ENCODE results near the gene FOXP2.
"Not testable (repeated sequence)": the region's sequence is repeated elsewhere in the genome, so short reads cannot be mapped to it uniquely, and the experiment has no call there.

Gene FOXP2

DNA sequence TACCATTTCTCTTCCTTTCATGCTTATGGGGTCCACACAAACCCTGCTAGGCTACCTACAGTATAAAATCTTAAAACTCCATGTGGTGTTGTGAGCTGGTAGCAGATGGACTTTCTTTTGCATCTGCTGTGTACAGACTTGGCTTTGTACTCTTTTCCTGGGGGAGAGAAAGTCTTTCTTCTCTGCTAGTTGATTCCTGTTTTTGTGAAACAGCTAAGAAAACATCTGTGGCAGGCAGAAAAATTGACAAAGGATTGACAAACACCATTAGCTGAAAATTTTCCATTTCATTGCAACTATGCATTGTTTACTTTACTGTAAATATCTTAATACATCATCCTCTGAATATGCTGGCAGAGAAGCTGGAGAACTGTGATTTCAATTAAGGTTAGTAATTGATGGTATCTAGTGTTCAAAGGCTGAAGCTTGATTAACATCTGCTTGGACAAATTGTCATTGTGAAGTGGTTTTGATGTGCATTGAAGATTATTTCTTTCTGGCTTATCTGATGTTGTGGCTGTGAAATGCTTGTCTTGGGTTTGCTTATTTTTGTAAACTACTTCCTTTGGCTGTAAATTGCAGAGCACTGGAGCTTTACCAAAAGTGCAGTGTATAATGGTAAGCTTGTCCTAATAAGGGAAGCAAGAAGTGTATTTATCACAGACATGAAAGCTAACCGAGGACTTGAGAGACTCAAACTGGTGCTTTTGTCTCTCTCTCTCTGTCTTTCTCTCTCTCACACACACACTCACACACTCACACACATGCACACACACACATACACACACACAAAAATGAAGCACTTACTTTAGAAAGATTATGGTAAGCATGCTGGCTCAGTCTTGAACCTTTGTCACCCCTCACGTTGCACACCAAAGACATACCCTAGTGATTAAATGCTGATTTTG is at the start of gene FOXP2:
Gene FOXP2, plus strand, starts transcription at position 660 of the 908 bp plus-strand sequence. CDS start 11,697 bp downstream, outside the sequence.
- no peak for DNase-seq (ENCODE audit: low read depth, low spot score)

DNA sequence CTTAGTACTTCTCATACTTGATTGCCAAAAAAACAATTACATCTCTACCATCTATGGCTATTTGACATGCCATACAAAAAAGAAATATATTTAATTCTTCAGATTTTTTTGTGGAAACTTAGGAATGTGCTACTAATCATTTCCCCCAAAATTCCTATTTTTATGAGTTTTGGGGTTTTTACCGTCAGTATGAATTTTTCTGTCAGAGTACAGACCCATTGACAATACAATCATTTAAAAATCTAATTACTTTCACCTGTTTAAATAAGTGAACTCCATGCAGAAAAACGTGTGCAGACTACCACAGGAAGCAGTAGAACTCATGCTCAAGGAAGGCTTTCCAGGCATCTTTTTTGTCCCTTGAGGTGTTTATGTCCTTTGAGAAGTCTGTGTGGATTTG is 48.8 kb upstream of the FOXP2 start:
- no peak for DNase-seq (ENCODE audit: low read depth, low spot score)

DNA sequence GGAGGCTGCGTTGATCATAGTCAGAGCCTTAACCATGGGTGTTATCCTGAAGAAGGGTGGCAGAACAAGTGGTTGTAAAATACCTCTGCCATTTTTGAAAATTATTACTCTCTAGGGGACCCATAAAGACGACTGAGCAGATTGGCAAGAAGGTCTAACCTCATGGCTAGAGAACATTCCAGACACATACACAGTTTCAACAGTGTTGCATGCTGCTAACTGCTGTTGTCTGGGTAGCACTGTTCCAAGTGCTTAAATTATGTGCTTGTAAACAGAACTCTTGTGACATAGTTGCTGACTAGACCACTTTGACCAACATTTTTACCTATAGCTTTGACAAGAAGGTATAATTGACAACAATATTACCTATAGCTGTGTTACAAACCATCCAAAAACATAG is 46.1 kb upstream of the FOXP2 start:
- no peak for DNase-seq (ENCODE audit: low read depth, low spot score)

DNA sequence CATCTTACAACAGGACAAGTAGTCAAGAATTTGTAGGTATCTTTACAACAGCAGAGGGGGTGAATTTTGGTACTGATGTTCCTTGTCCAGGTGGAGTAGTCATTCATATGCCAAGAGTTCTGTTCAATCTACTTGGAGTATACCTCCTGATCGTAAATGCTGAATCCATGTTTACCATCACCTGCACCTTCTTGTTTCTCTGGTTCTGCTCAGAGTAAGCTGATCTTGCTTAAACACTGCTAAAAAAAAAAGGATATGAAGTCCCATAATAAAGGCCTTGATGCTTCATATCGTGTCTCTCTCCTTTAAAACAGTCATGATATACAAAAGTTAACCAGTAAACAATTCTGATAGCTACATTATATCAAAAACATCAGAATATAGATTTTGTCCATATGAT is 45.3 kb upstream of the FOXP2 start:
- no peak for DNase-seq (ENCODE audit: low read depth, low spot score)

DNA sequence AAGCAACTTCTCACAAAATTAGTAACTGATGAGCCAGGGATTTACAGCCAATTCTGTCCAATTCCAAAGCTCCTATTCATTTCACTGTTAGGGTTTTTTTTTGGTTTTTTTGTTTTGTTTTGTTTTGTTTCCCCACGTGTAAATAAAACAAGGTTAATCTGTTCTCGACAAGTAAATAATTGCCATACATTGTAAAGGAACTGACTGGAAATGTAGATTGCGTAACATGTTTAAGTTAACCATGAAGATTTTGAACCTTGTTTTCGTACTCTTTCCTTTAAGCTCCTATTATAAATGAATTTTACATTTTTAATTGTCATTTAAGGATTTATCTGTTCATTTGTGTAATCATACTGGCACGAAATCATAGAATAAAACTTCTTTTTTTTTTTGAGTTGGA is 42.0 kb upstream of the FOXP2 start:
- no peak for DNase-seq (ENCODE audit: low read depth, low spot score)

DNA sequence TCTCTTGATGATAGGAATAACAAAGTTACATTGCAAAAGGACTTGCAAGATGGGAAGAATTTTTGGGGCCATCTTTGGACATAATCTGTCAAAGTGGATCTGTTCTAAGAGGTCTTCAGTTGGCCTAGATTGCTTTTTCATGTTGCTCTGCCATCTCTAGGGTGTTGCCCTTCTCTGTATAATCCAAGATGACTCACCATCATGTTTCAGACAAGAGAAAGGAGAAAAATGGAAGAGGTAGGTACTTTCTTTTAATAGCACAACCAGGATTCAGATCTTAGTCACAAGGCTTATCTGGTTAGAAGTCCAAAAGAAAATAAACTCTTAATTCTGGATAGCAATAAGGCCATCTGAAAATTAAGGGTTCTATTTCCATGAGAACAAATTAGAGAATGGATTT is 38.7 kb upstream of the FOXP2 start:
- no peak for DNase-seq (ENCODE audit: low read depth, low spot score)

DNA sequence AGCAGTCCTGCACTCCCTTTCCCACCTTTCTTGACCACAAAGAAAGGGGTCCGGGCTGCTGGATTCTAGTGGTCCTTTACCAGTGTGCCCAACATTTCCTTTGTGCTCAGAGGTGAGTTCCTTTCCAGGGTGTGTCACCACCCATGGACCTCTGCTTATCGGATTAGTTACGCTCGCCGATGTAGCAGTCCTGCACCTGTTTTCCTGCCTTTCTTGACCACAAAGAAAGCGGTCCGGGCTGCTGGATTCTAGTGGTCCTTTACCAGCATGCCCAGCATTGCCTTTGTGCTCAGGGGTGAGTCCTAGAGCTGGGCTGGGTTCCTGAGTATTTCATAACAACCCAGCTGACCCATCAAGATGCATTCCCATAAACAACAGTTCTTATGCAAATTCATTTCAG is 30.7 kb upstream of the FOXP2 start:
- not testable (repeated sequence) for DNase-seq (ENCODE audit: low read depth, low spot score)

DNA sequence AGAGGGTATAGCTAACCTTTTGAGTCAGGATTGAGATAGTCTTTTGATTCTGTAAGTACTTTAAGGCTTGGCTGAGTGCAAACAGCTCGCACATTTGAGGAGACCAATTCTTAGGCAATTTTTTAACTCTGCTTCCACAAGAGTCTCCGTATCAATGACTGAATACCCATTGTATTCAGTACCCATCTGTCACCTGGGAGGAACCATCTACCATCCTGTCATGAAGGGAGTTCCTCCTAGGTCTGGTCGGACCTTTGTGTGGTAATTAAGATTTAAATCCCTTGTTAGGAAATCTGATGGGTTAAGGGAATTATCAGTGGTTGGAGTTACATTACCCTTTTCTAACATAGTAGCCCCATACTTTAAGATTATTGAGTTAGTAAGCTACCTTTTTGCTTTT is 30.3 kb upstream of the FOXP2 start:
- not testable (repeated sequence) for DNase-seq (ENCODE audit: low read depth, low spot score)

DNA sequence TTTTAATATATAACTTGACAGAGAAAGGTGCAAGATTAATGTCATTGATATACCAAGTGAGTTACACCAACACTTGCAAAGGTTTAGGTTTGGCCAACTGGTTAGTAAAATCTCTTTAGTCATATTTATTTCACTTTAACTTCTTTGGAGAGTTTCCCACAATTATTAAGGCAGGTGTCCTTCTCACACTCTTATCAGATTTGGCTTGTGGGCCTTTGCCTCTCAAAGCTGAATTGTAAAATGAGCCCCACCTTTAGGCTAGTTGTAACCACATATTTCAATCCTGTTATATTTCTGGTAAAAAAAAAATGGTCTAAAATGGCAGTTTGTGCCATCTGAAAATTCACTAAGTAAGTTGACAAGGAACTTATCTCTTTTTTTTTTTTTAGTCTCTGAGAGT is 26.6 kb upstream of the FOXP2 start:
- no peak for DNase-seq (ENCODE audit: low read depth, low spot score)

DNA sequence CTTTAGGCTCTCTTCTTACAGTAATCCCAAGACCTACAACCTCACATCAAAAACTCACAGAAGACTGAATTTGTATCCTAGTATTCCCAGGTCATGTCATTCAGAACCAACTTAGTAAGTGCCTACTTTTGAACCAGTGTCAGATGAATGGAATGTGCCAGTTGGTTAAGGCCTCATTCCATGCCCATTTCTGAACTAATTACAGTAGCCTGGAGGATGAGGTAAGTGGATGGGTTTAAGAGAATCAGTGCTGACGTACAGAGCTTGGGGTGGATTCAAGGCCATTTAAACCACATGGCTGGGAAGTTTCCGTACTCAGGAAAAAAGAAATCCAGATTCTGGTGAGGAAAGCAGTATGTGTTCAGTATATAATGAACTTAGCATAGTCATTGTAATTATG is 21.9 kb upstream of the FOXP2 start:
- DNase-seq (ENCODE audit: low read depth, low spot score) = no peak

DNA sequence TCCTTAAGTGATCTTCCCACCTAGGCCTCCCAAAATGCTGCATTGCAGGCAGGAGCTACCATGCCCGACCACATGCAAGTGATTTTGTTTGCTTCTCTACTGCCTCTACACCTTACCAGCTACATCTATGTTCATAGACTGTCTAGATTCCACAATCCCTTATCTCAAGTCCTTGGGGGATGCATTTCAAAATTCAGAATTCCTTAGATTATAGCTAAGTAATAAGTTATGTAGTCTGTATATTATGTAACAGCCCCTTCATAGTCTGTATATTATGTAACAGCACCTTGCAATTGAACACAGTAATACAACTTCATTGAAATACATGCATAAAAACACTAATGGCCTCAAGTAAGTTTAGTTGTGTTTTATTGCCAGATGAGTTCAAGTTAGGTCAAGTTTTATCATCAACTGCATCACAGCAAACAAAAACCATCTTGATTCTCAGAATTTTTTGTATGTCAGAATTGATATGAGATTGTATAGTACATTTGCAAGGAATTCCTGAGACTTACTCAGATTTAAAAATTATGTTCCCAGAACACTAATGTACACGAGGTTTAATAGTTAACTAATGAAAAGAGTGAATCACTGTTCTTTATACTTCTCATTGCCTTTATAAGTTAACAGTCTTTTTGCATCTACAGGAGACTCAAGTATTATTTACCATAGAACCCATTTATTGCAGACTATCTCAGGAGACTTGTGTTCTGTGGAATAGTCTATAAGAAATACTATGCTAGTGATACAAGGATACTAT is 11.6 kb upstream of the FOXP2 start:
- no peak for DNase-seq (ENCODE audit: low read depth, low spot score)

DNA sequence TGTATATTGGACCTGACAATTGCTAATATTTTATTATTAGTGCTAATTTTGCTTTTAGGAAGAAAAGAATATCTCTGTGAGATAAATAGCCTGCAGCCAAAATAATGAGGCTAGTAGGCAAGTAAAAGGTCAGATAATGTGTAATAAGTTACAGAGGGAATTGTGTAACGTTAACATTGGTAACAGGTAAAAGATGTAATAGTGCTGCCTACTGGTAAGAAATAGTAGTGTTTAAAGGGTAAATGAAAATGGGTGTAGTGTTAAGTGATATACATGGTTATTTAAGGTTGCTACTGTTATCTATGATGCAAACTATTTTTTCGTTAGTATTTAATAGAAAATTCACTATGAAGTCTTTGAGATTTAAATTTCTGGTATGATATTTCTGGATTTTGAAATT is 9.2 kb upstream of the FOXP2 start:
- no peak for DNase-seq (ENCODE audit: low read depth, low spot score)

DNA sequence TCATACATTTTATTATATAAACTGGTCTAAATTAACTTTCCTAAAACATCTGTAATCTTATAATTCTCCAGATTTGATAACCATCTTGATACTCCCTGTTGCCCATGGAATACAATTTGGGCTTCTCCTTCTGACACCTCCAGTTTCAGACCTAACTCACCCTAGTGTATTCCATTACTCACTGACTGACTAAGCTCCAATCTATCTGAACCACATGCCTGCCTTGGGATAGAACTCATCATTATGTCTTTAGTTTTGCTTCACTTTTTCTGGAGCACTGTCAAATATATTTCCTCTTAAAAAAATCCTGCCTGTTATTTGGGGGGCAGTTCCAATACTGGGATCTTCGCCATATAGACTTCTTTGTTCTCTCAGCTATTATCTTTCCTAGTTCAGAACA is 4.9 kb upstream of the FOXP2 start:
- no peak for DNase-seq (ENCODE audit: low read depth, low spot score)

DNA sequence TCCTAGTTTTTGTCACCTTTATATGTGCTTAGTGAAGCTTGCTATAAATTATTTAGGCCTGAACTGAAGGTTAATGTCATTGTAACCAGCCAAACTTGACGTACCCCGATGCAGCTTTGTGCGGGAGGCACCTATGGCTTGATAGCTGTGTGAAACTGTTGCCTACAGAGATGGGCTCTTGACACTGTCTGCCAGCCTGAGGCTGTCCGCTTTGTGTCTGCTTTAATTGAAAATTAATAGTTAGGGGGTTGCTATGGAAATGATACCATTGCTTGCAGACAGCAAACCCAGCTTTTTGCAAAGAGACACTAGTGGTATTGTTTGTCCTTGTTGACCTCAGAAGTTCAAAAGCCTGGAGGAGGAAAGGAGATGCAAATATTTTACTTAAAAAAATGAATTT is 2.1 kb upstream of the FOXP2 start:
- no peak for DNase-seq (ENCODE audit: low read depth, low spot score)

DNA sequence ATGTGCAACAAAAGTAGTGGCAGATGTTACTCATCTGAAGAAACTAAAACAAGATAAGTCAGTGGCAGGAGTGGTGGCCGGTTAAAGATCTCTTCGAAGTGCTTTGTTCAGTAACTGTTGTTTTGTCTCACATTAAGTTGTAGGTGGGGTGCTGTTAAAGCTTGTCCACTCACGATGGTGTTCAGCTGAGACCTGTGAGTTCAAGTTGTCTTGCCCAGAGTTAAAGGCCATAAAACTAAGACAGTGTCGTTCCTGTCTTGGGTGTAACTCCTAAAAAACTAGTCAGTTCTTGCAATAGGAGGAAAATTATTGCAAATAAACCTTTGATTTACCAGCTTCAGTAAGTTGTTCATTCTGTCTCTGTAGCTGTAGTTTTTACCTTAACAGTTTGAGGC is 857 bp upstream of the FOXP2 start:
- DNase-seq (ENCODE audit: low read depth, low spot score) = no peak

DNA sequence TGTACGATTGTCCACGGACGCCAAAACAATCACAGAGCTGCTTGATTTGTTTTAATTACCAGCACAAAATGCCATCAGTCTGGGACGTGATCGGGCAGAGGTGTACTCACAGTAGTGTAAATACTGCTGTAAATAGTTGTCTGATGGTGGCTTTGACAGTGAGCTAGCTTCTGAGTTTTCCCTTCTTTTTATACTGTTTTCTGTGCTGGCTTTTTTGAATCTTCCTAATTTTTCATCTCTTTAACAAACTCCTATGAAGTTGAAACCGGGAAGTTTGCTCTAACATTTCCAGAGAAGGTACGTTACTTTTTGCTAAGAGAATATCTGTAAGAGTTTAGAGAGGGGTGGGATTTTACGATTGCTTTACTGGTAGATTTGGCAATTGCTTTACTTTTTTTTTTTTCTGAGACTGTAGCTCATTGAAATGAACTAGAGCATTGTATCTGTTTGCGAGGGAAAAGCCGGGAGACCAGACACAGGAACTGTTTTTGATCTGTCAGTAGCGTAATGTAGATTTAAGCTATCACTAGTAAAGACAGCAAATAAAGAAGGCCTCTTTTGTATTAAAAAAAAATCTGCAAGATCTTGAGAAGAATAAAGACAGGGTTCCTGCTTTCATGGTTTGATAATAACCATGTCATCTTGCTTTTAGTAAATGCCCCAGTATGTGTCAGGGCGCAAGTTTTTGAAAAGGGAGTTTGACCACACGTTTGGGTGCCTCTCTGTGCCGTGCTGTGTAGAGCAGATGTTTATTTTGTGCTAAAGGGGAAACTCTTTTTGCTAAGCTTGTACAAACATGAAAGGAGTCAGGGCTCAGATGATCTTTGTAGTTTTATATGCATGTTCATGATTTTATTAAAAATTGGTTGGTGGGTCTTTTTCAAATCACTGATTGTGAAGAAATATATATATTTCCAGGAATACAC is 712 bp downstream of the FOXP2 start:
- DNase-seq (ENCODE audit: low read depth, low spot score) = no peak

DNA sequence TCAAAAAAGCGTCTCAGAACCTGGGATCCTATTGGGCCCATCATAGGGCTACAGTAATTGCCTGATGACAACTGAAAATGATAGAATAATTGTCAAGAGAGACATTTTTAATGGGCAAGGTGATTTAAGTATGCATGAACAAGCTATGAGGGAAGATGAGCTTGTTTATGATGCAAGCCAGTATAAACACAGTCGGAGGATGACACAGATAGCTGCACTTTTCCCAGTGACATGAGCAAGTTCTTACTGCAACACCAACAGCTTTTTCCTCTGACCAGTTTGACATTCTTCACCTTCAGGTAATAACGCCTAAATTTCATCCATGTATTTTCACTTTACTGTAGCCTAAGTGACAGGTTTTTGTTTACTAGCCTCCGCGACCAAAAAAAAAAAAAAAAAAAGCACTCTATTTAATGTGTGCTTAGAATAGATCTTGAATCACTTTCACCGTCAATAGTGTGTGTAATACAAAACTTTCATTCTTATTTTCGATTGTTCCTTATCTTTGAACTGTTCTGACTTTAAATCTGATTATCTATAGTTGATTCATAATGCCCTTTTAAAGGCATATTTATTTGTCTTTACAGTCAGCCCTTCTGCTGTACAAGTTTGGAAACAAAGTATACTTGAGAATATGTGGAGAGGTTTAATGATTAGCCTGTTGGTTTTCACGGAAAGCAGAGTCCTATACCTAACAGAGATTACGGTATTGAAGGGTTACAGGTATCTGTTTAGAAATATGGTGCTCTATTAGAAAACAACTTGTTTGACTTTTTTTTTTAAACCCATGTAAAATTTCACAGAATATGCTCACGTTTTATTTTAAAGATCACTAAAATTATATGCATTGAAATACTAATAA is 1.7 kb downstream of the FOXP2 start:
- DNase-seq (ENCODE audit: low read depth, low spot score) = no peak

DNA sequence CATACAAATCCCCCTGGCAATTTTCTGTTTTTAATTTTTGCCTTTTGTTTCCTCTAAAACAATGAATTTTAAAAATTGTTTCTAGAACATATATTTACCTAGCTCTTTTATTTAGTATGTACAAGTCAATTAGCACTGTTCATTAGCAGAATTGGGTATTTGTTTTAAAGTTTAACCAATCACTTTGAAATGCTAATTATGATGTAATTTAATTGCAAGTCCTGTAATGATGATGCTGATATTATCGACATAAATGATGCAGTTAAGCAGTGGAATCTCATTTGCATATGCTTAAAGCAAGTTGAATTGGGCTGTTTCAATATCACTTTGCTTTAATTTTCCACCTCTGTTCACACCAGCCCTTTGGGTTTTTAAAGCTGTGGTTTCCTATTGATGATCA is 2.7 kb downstream of the FOXP2 start:
- DNase-seq (ENCODE audit: low read depth, low spot score) = no peak

DNA sequence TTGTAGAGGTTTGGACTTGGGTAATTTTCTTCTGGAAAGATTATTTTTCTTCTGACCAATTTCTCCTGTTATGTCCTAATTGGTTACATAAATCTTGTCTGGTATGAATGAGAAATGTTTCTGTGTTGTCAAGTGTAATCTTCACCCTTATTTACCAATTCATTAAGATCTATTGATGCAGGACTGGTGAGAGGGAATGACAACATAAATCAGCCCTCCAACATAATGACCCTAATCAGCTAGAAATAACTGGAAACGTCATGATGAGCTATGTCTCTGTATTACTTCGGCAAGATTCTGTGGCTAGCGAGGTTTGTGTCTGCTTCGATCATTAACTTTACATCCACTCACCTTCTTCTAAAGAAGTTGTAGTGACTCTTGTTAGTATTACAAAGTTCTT is 3.5 kb downstream of the FOXP2 start:
- no peak for DNase-seq (ENCODE audit: low read depth, low spot score)

DNA sequence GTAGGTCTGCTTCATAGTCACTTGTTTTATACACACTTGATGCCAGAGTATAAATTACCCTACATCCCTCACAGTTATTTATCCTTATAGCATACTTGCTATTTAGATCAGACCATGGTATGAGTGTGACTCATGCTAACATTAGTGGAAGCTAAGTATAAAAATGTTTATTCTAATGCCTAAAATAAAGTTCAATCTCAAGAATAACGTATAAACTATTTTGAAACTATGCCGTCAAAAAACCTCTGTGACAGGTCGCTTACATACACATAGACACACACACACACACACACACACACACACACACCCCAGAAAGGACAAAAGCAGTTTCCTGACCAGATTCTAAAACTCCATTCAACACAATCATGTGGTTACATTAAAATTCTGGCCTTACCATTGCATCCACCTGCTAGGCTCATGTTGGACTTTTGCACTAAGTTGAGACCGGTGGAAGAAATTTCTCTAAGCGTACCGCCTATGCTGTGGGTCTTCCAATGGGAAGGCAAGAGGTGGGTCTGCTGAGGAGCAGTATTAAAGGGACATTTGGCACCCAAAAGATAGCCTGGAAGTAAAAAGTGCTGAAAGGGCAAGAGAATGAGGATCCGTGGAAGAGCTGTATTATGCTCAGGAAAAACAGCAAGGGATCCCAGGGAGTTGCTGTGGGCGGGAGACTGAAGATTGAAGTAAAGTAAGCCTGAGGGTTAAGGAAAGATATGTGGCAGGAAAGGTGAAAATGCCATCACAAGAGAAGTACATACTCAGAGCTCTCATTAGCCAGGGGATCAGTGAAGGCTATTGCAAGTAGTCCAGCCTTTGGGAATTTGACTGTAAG is 5.0 kb downstream of the FOXP2 start:
- no peak for DNase-seq (ENCODE audit: low read depth, low spot score)

Measured in activated naive CD8-positive, alpha-beta T cell treated with anti-CD3 and anti-CD28 coated beads, Interleukin-2, amount 50 U/mL, for 16 hours (primary cell).